Keratinocyte (primary cell): ENCODE results near the gene LRRC3C. TPM values are rescaled to one million over a fixed set of nuclear protein-coding genes. Genes with fewer than 3 reads are reported as not detected.

Experiments
- DNase-seq: peaks from one replicate; pipeline ENCODE4 v3.0.0-alpha.2; 2011; ENCODE audit warnings: low read depth, missing footprints, low spot score
- FAIRE-seq: peaks from 2 replicates; lab custom pipeline; 2011; peaks lifted over from hg19 to GRCh38; lab: Jason Lieb, UNC
- H2AFZ ChIP-seq: 2 replicates; pipeline ENCODE4 v1.6.0; 2012; ENCODE audit warnings: low read length, control low read depth, inconsistent platforms; ENCODE audit not compliant: control insufficient read depth
- H3K27ac ChIP-seq: 2 replicates; pipeline ENCODE4 v1.5.1; 2011; ENCODE audit warnings: low read length; ENCODE audit not compliant: control insufficient read depth, insufficient read depth
- H3K27me3 ChIP-seq: 3 replicates; pipeline ENCODE4 v1.6.0; 2011; ENCODE audit warnings: low read length; ENCODE audit not compliant: control insufficient read depth, insufficient read depth; ENCODE audit errors: extremely low read depth
- H3K36me3 ChIP-seq, 2 experiments: 2 replicates in 1 of 2; 3 replicates in 1 of 2; pipeline ENCODE4 v1.5.1; 2011; ENCODE audit warnings: low read length in 2 of 2, mild to moderate bottlenecking in 1 of 2; ENCODE audit not compliant: control insufficient read depth in 2 of 2, insufficient read depth in 2 of 2; ENCODE audit errors: extremely low read depth in 1 of 2
- H3K4me1 ChIP-seq: 3 replicates; pipeline ENCODE4 v1.5.1; 2011; ENCODE audit warnings: low read length; ENCODE audit not compliant: control insufficient read depth, insufficient read depth; ENCODE audit errors: extremely low read depth
- H3K4me2 ChIP-seq: 3 replicates; pipeline ENCODE4 v1.6.0; 2011; ENCODE audit warnings: low read depth, low read length; ENCODE audit not compliant: control insufficient read depth, insufficient read depth; ENCODE audit errors: extremely low read depth
- H3K4me3 ChIP-seq, 3 experiments: fragments of 200-600 bp in 1 of 3; sonication (generic) in 1 of 3; 2 replicates in 2 of 3; 3 replicates in 1 of 3; pipeline ENCODE4 v1.5.1; 2011 to 2016; ENCODE audit warnings: low read length in 3 of 3, mild to moderate bottlenecking in 3 of 3, control low read depth in 2 of 3, inconsistent platforms in 1 of 3, low read depth in 1 of 3, mixed read lengths in 1 of 3, mixed run types in 1 of 3, moderate library complexity in 1 of 3; ENCODE audit not compliant: control insufficient read depth in 2 of 3, insufficient read depth in 2 of 3; ENCODE audit errors: extremely low read depth in 1 of 3
- H3K79me2 ChIP-seq: 2 replicates; pipeline ENCODE4 v1.6.0; 2012; ENCODE audit warnings: low read length; ENCODE audit not compliant: control insufficient read depth, insufficient read depth
- H3K9ac ChIP-seq: 3 replicates; pipeline ENCODE4 v1.6.0; 2011; ENCODE audit warnings: low read length; ENCODE audit not compliant: control insufficient read depth, insufficient read depth; ENCODE audit errors: extremely low read depth
- H3K9me1 ChIP-seq: 3 replicates; pipeline ENCODE4 v1.6.0; 2011; ENCODE audit warnings: low read length; ENCODE audit not compliant: control insufficient read depth, insufficient read depth; ENCODE audit errors: extremely low read depth
- H3K9me3 ChIP-seq: 2 replicates; pipeline ENCODE4 v1.5.1; 2012; ENCODE audit warnings: low read depth, low read length; ENCODE audit not compliant: control insufficient read depth
- H4K20me1 ChIP-seq: 3 replicates; pipeline ENCODE4 v1.6.0; 2011; ENCODE audit warnings: low read length; ENCODE audit not compliant: control insufficient read depth, insufficient read depth; ENCODE audit errors: extremely low read depth
- EZH2 ChIP-seq: IDR thresholded peaks from one replicate; pipeline ENCODE4 v1.6.1; 2012; ENCODE audit warnings: inconsistent platforms, mild to moderate bottlenecking, low read length, moderate library complexity
- dilution Hi-C: fragments of 300-500 bp; cut with MboI; formaldehyde crosslinking; loops from one replicate; pipeline ENCODE4 v1.7.0; 2020; ENCODE audit warnings: low sequenced_read_pairs; ENCODE audit not compliant: extremely low pct_ligation_motif_present
- polyA plus RNA-seq, 5 experiments: library from polyadenylated mRNA; depleted of rRNA in 3 of 5; stranded (reverse) in 3 of 5; stranded (forward) in 1 of 5; unstranded in 1 of 5; fragments of >200 nt; gene quantifications; 1 replicate in 1 of 5; 2 replicates in 3 of 5; 3 replicates in 1 of 5; pipeline versions ENCODE4 v1.2.1 to v1.2.3, GENCODE V29; 2011 to 2012; ENCODE audit warnings: missing spikeins in 2 of 5, low read depth in 1 of 5, low replicate concordance in 1 of 5
- TF ChIP-seq, protein P1 (sequence below), 3 experiments: IDR thresholded peaks in 1 of 3; conservative IDR thresholded peaks in 1 of 3; optimal IDR thresholded peaks in 1 of 3; 2 replicates in 2 of 3; 3 replicates in 1 of 3; pipeline versions ENCODE3 to v1.5.1; 2011; ENCODE audit warnings: low read length in 3 of 3, mild to moderate bottlenecking in 3 of 3, moderate library complexity in 2 of 3, control low read depth in 1 of 3, inconsistent platforms in 1 of 3; ENCODE audit not compliant: insufficient read depth in 2 of 3; ENCODE audit errors: extremely low read depth in 1 of 3

LRRC3C gene
- polyA plus RNA-seq, 1 donor (not counting 4 experiments of a cell fraction or from before 2014, with no cell fraction given), result not detected

DNA sequence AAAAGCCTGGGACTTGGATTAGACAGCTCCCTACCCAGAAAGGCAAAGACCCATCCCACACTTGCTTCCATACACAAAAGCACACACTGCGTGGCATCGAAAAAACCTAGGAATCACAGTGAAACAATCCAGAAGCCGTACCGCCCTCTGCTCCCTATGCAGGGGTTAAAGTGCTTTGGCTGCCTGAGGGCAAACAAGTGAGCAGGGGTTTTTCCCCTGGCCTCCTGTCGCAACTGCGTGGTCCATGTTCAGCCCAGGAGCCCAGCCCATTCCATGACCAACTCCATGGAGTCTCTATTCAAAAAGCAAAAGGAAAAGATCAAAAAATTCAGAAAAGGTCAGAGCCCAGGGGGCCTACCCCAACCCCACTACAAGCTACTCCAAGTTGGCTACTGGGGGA is 5.5 kb upstream of the LRRC3C start:
- TF ChIP-seq, protein P1, sequence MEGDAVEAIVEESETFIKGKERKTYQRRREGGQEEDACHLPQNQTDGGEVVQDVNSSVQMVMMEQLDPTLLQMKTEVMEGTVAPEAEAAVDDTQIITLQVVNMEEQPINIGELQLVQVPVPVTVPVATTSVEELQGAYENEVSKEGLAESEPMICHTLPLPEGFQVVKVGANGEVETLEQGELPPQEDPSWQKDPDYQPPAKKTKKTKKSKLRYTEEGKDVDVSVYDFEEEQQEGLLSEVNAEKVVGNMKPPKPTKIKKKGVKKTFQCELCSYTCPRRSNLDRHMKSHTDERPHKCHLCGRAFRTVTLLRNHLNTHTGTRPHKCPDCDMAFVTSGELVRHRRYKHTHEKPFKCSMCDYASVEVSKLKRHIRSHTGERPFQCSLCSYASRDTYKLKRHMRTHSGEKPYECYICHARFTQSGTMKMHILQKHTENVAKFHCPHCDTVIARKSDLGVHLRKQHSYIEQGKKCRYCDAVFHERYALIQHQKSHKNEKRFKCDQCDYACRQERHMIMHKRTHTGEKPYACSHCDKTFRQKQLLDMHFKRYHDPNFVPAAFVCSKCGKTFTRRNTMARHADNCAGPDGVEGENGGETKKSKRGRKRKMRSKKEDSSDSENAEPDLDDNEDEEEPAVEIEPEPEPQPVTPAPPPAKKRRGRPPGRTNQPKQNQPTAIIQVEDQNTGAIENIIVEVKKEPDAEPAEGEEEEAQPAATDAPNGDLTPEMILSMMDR (optimal IDR thresholded peaks at IDR 0.05 in 1 of 3, IDR thresholded peaks at IDR 0.05 in 1 of 3, conservative IDR thresholded peaks at IDR 0.05 in 1 of 3; ENCODE audit: extremely low read depth in 1 of 3, insufficient read depth in 2 of 3, low read length in 3 of 3), result no peak
- no peak for TF ChIP-seq EZH2
- Histone ChIP-seq H3K9me3 (no peaks in the 10 kb centered on the region), H3K9ac (no peak overlapping the region), H3K4me3 (no peak overlapping the region), H3K79me2 (peaks cover 23% of the 10 kb centered on the region), H3K9me1 (peaks cover 6% of the 10 kb centered on the region), H3K36me3 (peaks cover 26 to 33% of the 10 kb centered on the region in 2 experiments), H3K27me3 (no peaks in the 10 kb centered on the region), H2AFZ (no peak overlapping the region), H3K4me1 (peaks cover 10% of the 10 kb centered on the region), H4K20me1 (peaks cover 4% of the 10 kb centered on the region), H3K4me2 (no peak overlapping the region), H3K27ac (no peak overlapping the region)
- FAIRE-seq (no peak), DNase-seq (no peak)
- dilution Hi-C loops, result no loop called here

DNA sequence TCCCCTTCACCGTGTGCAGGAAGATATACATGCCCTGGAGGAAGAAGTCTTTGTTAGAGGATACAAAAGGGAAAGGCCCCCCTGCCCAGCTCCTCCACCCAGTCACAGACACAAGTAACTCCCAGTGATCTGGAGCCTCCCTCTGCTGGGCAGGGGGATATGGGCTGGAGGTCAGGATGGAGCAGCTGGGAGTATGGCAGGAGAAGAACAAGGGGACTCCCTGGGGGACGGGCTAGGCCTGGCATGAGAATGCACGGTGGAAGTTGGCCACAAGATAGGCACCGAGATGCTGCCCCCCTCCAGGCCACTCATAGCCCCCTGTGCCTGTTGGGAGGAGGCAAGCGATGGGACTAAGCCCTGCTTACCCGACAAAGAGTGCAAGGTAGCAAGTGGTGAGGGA is 4.3 kb upstream of the LRRC3C start:
- Histone ChIP-seq H3K9me3 (no peaks in the 10 kb centered on the region), H3K79me2 (peaks cover 23% of the 10 kb centered on the region), H4K20me1 (peaks cover 4% of the 10 kb centered on the region), H3K4me1 (peaks cover 17% of the 10 kb centered on the region), H3K9ac (no peak overlapping the region), H3K4me3 (no peak overlapping the region), H3K36me3 (peaks cover 24 to 33% of the 10 kb centered on the region in 2 experiments), H3K27ac (no peak overlapping the region), H3K9me1 (peaks cover 6% of the 10 kb centered on the region), H3K4me2 (no peak overlapping the region), H3K27me3 (no peaks in the 10 kb centered on the region), H2AFZ (no peak overlapping the region)
- TF ChIP-seq, protein P1 (optimal IDR thresholded peaks at IDR 0.05 in 1 of 3, IDR thresholded peaks at IDR 0.05 in 1 of 3, conservative IDR thresholded peaks at IDR 0.05 in 1 of 3; ENCODE audit: extremely low read depth in 1 of 3, insufficient read depth in 2 of 3, low read length in 3 of 3), result no peak
- no peak for TF ChIP-seq EZH2
- dilution Hi-C loops, result no loop called here
- FAIRE-seq (no peak), DNase-seq (no peak)
